WTC11 (cell line): Measurements from ENCODE around the gene RAI14. TPM values are rescaled to one million over a fixed set of nuclear protein-coding genes. Genes with fewer than 3 reads are reported as not detected.

Experiments
- ATAC-seq: fragments of 200-7000 bp; cut with Tn5 transposase; 2 replicates; pipeline ENCODE4 v1.10.0; 2021; ENCODE audit warnings: mild to moderate bottlenecking, moderate library complexity
- CTCF ChIA-PET: fragments of 300-600 bp; sonication (Branson Sonifier 250); formaldehyde crosslinking; loops from one replicate; lab custom pipeline; 2021; ENCODE audit warnings: antibody characterized with exemption; lab: Charles Lee
- POLR2A ChIA-PET: fragments of 350-600 bp; sonication (Branson Sonifier 250); formaldehyde crosslinking; loops from one replicate; lab custom pipeline; 2021; ENCODE audit warnings: antibody characterized with exemption; lab: Charles Lee
- DNase-seq: peaks from one replicate; pipeline ENCODE4 v3.0.0; 2021; ENCODE audit warnings: low spot score
- H3K27ac Mint-ChIP-seq: 2 replicates; pipeline ENCODE4 v1.8.0; 2021; ENCODE audit warnings: mixed read lengths
- H3K27me3 Mint-ChIP-seq: 2 replicates; pipeline ENCODE4 v1.8.0; 2021; ENCODE audit warnings: low read depth, mild to moderate bottlenecking, moderate library complexity, mixed read lengths
- H3K36me3 Mint-ChIP-seq: 2 replicates; pipeline ENCODE4 v1.8.0; 2021; ENCODE audit warnings: mixed read lengths
- H3K4me1 Mint-ChIP-seq: 2 replicates; pipeline ENCODE4 v1.8.0; 2022; ENCODE audit warnings: mixed read lengths
- H3K4me3 Mint-ChIP-seq: 2 replicates; pipeline ENCODE4 v1.8.0; 2021; ENCODE audit warnings: mild to moderate bottlenecking, moderate library complexity, mixed read lengths
- H3K9me3 Mint-ChIP-seq: 2 replicates; pipeline ENCODE4 v1.8.0; 2021; ENCODE audit warnings: mixed read lengths
- ATF1 ChIP-seq: sonication (generic); formaldehyde crosslinking; IDR thresholded peaks from 2 replicates; pipeline ENCODE4 v1.8.1; 2023; ENCODE audit warnings: mild to moderate bottlenecking, moderate library complexity, missing genetic modification reagents
- HMGA2 ChIP-seq: fragments of 250-450 bp; sonication (Bioruptor Pico); IDR thresholded peaks from 2 replicates; pipeline ENCODE4 v1.4.0; 2021; ENCODE audit warnings: mild to moderate bottlenecking, moderate library complexity
- NFATC4 ChIP-seq: fragments of 250-450 bp; sonication (Bioruptor Pico); IDR thresholded peaks from 2 replicates; pipeline ENCODE4 v1.9.0; 2021; ENCODE audit warnings: mild to moderate bottlenecking
- NFE2L1 ChIP-seq: sonication (generic); formaldehyde crosslinking; IDR thresholded peaks from 2 replicates; pipeline ENCODE4 v1.8.1; 2023; ENCODE audit warnings: missing genetic modification reagents
- NFYB ChIP-seq: sonication (generic); formaldehyde crosslinking; conservative IDR thresholded peaks from 2 replicates; pipeline ENCODE4 v1.8.0; 2022; ENCODE audit warnings: low read depth, missing genetic modification reagents
- RELA ChIP-seq: sonication (generic); formaldehyde crosslinking; IDR thresholded peaks from 2 replicates; pipeline ENCODE4 v1.8.1; 2022; ENCODE audit warnings: missing genetic modification reagents, mild to moderate bottlenecking, borderline replicate concordance
- RORB ChIP-seq: fragments of 250-450 bp; sonication (Bioruptor Pico); IDR thresholded peaks from 2 replicates; pipeline ENCODE4 v1.9.0; 2021; ENCODE audit warnings: mild to moderate bottlenecking
- TCF7 ChIP-seq: sonication (generic); formaldehyde crosslinking; IDR thresholded peaks from 2 replicates; pipeline ENCODE4 v1.8.0; 2022; ENCODE audit warnings: mild to moderate bottlenecking, low read depth, missing genetic modification reagents, moderate library complexity
- ZNF416 ChIP-seq: fragments of 250-450 bp; sonication (Bioruptor Pico); IDR thresholded peaks from 2 replicates; pipeline ENCODE4 v1.9.0; 2021; ENCODE audit warnings: mild to moderate bottlenecking, inconsistent platforms
- ZNF671 ChIP-seq: fragments of 250-450 bp; sonication (Bioruptor Pico); IDR thresholded peaks from 2 replicates; pipeline ENCODE4 v1.8.0; 2021; ENCODE audit warnings: mild to moderate bottlenecking
- total RNA-seq: library from RNA; stranded (reverse); gene quantifications from 3 replicates; pipeline ENCODE4 v1.2.3, GENCODE V29; 2021
- TF ChIP-seq, protein P1 (sequence below): sonication (generic); formaldehyde crosslinking; IDR thresholded peaks from 2 replicates; pipeline ENCODE4 v1.8.1; 2023; ENCODE audit warnings: mild to moderate bottlenecking, missing genetic modification reagents, moderate library complexity
- TF ChIP-seq, protein P2 (sequence below): fragments of 250-450 bp; sonication (Bioruptor Pico); IDR thresholded peaks from 2 replicates; pipeline ENCODE4 v1.9.0; 2021; ENCODE audit warnings: moderate library complexity, mild to moderate bottlenecking, inconsistent platforms, borderline replicate concordance
- TF ChIP-seq, protein P3 (sequence below): sonication (generic); formaldehyde crosslinking; IDR thresholded peaks from 2 replicates; pipeline ENCODE4 v1.8.1; 2023; ENCODE audit warnings: mild to moderate bottlenecking, missing genetic modification reagents, moderate library complexity
- TF ChIP-seq, protein P4 (sequence below): fragments of 200-600 bp; IDR thresholded peaks from 2 replicates; pipeline ENCODE4 v1.8.0; 2022; ENCODE audit warnings: antibody characterized with exemption
- TF ChIP-seq, protein P5 (sequence below): fragments of 250-450 bp; sonication (Bioruptor Pico); conservative IDR thresholded peaks from 2 replicates; pipeline ENCODE4 v1.9.0; 2021; ENCODE audit warnings: mild to moderate bottlenecking
- TF ChIP-seq, protein P6 (sequence below): sonication (generic); formaldehyde crosslinking; IDR thresholded peaks from 2 replicates; pipeline ENCODE4 v1.8.1; 2022; ENCODE audit warnings: mild to moderate bottlenecking, missing genetic modification reagents, moderate library complexity, borderline replicate concordance

Gene RAI14
- total RNA-seq, 1 experiment from 2014 or later = 185 TPM

DNA sequence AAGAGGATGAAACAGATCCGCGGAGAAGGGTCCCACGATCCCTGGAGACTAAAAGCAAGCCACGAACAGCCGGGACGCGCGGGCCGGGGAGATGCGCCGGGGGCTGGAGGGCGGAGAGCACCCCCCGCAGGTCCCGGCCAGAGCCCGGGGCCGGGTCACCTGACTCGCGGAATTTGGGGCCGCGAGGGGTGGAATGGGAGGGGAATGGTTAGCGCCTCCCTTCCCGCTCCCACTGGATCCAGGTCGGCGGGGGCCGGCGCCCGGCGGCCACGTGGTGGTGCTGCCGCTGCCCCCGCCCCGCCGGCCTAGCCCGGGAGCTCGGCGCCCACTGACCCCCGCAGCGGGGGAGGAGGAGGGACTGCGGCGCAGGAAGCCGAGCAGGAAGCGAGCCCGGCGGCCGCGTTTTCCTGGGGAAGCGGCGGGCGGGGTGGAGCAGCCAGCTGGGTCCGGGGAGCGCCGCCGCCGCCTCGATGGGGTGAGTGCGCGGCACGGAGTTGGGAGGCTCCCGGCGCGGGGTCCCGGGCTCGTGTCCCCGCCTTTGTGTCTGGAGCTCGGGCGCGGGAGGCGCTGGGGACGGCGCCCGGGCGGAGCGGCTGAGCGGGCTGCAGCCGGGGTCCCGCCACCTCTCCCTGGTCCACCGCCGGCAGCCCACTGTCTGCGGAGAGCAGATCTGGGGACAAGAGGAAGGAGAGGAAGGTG is at the start of gene RAI14 (continued):
- TF ChIP-seq, protein P1, sequence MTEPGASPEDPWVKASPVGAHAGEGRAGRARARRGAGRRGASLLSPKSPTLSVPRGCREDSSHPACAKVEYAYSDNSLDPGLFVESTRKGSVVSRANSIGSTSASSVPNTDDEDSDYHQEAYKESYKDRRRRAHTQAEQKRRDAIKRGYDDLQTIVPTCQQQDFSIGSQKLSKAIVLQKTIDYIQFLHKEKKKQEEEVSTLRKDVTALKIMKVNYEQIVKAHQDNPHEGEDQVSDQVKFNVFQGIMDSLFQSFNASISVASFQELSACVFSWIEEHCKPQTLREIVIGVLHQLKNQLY (CRISPR knock-in tag) = no peak
- TF ChIP-seq ATF1 (CRISPR knock-in tag) (0 out of 2 replicates have a peak, but pooled peaks have one; percentile 22), NFYB (CRISPR knock-in tag) (no peak), TCF7 (CRISPR knock-in tag) (no peak), NFATC4 (CRISPR knock-in tag) (no peak), NFE2L1 (CRISPR knock-in tag) (no peak), RELA (CRISPR knock-in tag) (no peak), HMGA2 (CRISPR knock-in tag) (no peak), RORB (no peak)
- TF ChIP-seq, protein P2, sequence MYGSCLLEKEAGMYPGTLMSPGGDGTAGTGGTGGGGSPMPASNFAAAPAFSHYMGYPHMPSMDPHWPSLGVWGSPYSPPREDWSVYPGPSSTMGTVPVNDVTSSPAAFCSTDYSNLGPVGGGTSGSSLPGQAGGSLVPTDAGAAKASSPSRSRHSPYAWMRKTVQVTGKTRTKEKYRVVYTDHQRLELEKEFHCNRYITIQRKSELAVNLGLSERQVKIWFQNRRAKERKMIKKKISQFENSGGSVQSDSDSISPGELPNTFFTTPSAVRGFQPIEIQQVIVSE (CRISPR knock-in tag) = no peak
- TF ChIP-seq, protein P3, sequence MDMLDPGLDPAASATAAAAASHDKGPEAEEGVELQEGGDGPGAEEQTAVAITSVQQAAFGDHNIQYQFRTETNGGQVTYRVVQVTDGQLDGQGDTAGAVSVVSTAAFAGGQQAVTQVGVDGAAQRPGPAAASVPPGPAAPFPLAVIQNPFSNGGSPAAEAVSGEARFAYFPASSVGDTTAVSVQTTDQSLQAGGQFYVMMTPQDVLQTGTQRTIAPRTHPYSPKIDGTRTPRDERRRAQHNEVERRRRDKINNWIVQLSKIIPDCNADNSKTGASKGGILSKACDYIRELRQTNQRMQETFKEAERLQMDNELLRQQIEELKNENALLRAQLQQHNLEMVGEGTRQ (CRISPR knock-in tag) = peak; percentile 92
- TF ChIP-seq, protein P4, sequence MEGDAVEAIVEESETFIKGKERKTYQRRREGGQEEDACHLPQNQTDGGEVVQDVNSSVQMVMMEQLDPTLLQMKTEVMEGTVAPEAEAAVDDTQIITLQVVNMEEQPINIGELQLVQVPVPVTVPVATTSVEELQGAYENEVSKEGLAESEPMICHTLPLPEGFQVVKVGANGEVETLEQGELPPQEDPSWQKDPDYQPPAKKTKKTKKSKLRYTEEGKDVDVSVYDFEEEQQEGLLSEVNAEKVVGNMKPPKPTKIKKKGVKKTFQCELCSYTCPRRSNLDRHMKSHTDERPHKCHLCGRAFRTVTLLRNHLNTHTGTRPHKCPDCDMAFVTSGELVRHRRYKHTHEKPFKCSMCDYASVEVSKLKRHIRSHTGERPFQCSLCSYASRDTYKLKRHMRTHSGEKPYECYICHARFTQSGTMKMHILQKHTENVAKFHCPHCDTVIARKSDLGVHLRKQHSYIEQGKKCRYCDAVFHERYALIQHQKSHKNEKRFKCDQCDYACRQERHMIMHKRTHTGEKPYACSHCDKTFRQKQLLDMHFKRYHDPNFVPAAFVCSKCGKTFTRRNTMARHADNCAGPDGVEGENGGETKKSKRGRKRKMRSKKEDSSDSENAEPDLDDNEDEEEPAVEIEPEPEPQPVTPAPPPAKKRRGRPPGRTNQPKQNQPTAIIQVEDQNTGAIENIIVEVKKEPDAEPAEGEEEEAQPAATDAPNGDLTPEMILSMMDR = no peak
- TF ChIP-seq, protein P5, sequence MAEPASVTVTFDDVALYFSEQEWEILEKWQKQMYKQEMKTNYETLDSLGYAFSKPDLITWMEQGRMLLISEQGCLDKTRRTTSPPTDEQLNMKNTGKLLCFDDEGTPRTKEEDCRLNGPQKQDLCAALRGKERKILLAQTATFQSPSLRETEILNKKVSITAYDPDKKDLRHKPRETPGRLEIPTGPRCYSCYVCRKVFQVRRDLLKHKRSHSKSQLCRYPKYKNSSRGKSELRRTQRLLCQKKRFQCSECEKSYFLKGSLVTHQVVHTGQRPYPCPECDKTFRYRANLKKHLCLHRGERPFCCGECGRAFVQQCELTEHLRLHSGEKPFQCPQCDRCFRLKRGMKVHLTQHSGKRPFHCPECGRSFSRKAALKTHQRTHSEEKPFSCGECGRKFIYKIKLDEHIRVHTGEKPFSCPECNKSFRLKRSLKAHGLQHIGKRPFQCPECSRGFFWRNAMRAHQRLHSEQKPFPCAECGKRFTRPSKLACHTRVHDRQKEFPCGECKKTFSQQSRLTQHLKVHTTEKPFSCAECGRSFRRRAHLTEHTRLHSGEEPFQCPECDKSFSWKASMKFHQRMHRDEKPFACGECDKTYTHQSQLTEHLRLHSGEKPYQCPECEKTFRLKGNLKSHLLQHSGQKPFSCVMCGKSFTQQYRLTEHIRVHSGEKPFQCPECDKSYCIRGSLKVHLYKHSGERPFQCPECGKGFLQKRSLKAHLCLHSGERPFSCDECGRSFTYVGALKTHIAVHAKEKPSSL (CRISPR knock-in tag) = no peak
- TF ChIP-seq, all 79 proteins: peak for 16

DNA sequence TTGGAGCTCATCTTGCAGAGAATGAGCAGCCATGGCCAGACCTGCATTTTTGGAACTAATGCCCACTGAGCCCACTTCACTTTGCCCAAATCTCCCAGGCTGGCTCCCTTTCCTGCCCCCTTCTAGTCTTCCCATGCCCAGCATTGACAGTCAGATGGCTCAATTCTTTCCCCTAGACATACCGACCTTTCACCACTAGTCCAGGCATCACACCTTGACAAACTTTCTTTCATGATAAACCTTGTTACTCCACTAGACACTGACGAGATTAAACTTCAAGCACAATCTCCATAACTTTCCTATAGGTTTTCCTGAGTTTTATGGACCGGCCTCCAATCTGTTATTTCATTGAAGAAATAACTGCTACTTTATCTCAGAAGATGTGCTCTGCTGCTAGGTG is 47.8 kb upstream of the RAI14 start:
- Mint-ChIP-seq H3K9me3 (peaks cover 3% of the 10 kb centered on the region), H3K27ac (no peak overlapping the region), H3K4me1 (peaks cover 34% of the 10 kb centered on the region), H3K27me3 (no peaks in the 10 kb centered on the region; the same call in 1 of the 2 replicates), H3K36me3 (no peaks in the 10 kb centered on the region), H3K4me3 (no peak overlapping the region)
- DNase-seq (no peak), ATAC-seq (no peak)
- no peak for TF ChIP-seq ZNF671 (CRISPR knock-in tag)
- no peak for TF ChIP-seq ZNF416 (CRISPR knock-in tag)
- TF ChIP-seq, protein P6, sequence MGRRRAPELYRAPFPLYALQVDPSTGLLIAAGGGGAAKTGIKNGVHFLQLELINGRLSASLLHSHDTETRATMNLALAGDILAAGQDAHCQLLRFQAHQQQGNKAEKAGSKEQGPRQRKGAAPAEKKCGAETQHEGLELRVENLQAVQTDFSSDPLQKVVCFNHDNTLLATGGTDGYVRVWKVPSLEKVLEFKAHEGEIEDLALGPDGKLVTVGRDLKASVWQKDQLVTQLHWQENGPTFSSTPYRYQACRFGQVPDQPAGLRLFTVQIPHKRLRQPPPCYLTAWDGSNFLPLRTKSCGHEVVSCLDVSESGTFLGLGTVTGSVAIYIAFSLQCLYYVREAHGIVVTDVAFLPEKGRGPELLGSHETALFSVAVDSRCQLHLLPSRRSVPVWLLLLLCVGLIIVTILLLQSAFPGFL = no peak
- POLR2A ChIA-PET = no interaction called here
- CTCF ChIA-PET = no interaction called here
